ENCODE results near the gene ZSCAN1. TPM values are rescaled to one million over a fixed set of nuclear protein-coding genes. Genes with fewer than 3 reads are reported as not detected.

ZSCAN1 gene
- total RNA-seq, 1 donor from 2014 or later, result 0.67 TPM

GRCh38 chr19:58034477-58034793 lies 610 bp downstream of the ZSCAN1 start:
- Mint-ChIP-seq H3K36me3 (peaks cover 12% of the 10 kb centered on the region), H3K27ac (no peak overlapping the region), H3K4me1 (peaks cover 2% of the 10 kb centered on the region), H3K9me3 (peaks cover 56% of the 10 kb centered on the region), H3K27me3 (ENCODE audit: insufficient read depth, low read depth) (peaks cover 9% of the 10 kb centered on the region), H3K4me3 (no peak overlapping the region)
- TF ChIP-seq EZH2 (IDR thresholded peaks at IDR 0.05), result no peak
- TF ChIP-seq EZH2phosphoT487 (IDR thresholded peaks at IDR 0.05), result no peak
- TF ChIP-seq CTCF (IDR thresholded peaks at IDR 0.05), result no peak
- peaks cover 14% of the 10 kb centered on the region for H3K4me1 ChIP-seq
- peak; percentile 51 for DNase-seq (ENCODE audit: low spot score)
- H3K9me3 ChIP-seq (ENCODE audit: low read depth), result no peaks in the 10 kb centered on the region
- H3F3A ChIP-seq (ENCODE audit: low read depth), result peaks cover 28% of the 10 kb centered on the region
- no peaks in the 10 kb centered on the region for H4K20me1 ChIP-seq (ENCODE audit: low read depth)
- peak overlapping the region; percentile 67 for H3K4me3 ChIP-seq
- no peak overlapping the region for H2AFZ ChIP-seq (replicated peaks)
- no peaks in the 10 kb centered on the region for H3K79me2 ChIP-seq (ENCODE audit: low read depth)
- peaks cover 6% of the 10 kb centered on the region for H3K27me3 ChIP-seq
- H3K36me3 ChIP-seq, result no peaks in the 10 kb centered on the region
- peak overlapping the region; percentile 41 for H3K27ac ChIP-seq
- H3K4me2 ChIP-seq, result peak overlapping the region; percentile 86
- H3K9ac ChIP-seq, result peak overlapping the region; percentile 68

GRCh38 chr19:58035863-58036262 lies 2.0 kb downstream of the ZSCAN1 start:
- no peak for DNase-seq (ENCODE audit: low spot score)
- H3K4me1 ChIP-seq, result peaks cover 14% of the 10 kb centered on the region
- no peaks in the 10 kb centered on the region for H3K9me3 ChIP-seq (ENCODE audit: low read depth)
- peaks cover 28% of the 10 kb centered on the region for H3F3A ChIP-seq (ENCODE audit: low read depth)
- Mint-ChIP-seq H3K4me1 (peaks cover 2% of the 10 kb centered on the region), H3K4me3 (peak overlapping the region; percentile 24), H3K9me3 (peaks cover 55% of the 10 kb centered on the region), H3K27ac (peak overlapping the region; percentile 22), H3K36me3 (peaks cover 12% of the 10 kb centered on the region), H3K27me3 (ENCODE audit: insufficient read depth, low read depth) (peaks cover 9% of the 10 kb centered on the region)
- H3K36me3 ChIP-seq, result no peaks in the 10 kb centered on the region
- H2AFZ ChIP-seq (replicated peaks), result no peak overlapping the region
- peaks cover 6% of the 10 kb centered on the region for H3K27me3 ChIP-seq
- no peaks in the 10 kb centered on the region for H4K20me1 ChIP-seq (ENCODE audit: low read depth)
- H3K9ac ChIP-seq, result no peak overlapping the region
- H3K27ac ChIP-seq, result no peak overlapping the region
- H3K4me2 ChIP-seq, result no peak overlapping the region
- no peak overlapping the region for H3K4me3 ChIP-seq
- H3K79me2 ChIP-seq (ENCODE audit: low read depth), result no peaks in the 10 kb centered on the region
- TF ChIP-seq EZH2 (IDR thresholded peaks at IDR 0.05), result no peak
- no peak for TF ChIP-seq EZH2phosphoT487 (IDR thresholded peaks at IDR 0.05)
- TF ChIP-seq CTCF (IDR thresholded peaks at IDR 0.05), result no peak

GRCh38 chr19:58037927-58038687 lies 4.3 kb downstream of the ZSCAN1 start:
- Mint-ChIP-seq H3K27me3 (ENCODE audit: insufficient read depth, low read depth) (peaks cover 8% of the 10 kb centered on the region), H3K4me1 (peaks cover 2% of the 10 kb centered on the region), H3K36me3 (peaks cover 12% of the 10 kb centered on the region), H3K27ac (no peak overlapping the region), H3K4me3 (no peak overlapping the region), H3K9me3 (peaks cover 55% of the 10 kb centered on the region)
- Histone ChIP-seq H2AFZ (replicated peaks) (peak overlapping the region; percentile 18), H4K20me1 (ENCODE audit: low read depth) (no peaks in the 10 kb centered on the region), H3K9ac (no peak overlapping the region), H3K4me3 (no peak overlapping the region), H3K4me1 (peaks cover 14% of the 10 kb centered on the region), H3K4me2 (peak overlapping the region; percentile 42), H3K27me3 (peaks cover 9% of the 10 kb centered on the region), H3K36me3 (no peaks in the 10 kb centered on the region), H3K9me3 (ENCODE audit: low read depth) (no peaks in the 10 kb centered on the region), H3F3A (ENCODE audit: low read depth) (peaks cover 27% of the 10 kb centered on the region), H3K79me2 (ENCODE audit: low read depth) (no peaks in the 10 kb centered on the region), H3K27ac (no peak overlapping the region)
- TF ChIP-seq EZH2phosphoT487 (IDR thresholded peaks at IDR 0.05) (no peak), EZH2 (IDR thresholded peaks at IDR 0.05) (no peak), CTCF (IDR thresholded peaks at IDR 0.05) (no peak)
- DNase-seq (ENCODE audit: low spot score), result peak; percentile 69

Data from neural progenitor cell (in vitro differentiated cells).